NCI-H526 treated with DMSO at 0.1 percent for 48 hours (cell line): Measurements from ENCODE around the gene RXRA.

Experiments used
- DNase-seq: peaks from one replicate; lab custom pipeline; 2025; lab: John Stamatoyannopoulos, UW

The RXRA gene

DNA sequence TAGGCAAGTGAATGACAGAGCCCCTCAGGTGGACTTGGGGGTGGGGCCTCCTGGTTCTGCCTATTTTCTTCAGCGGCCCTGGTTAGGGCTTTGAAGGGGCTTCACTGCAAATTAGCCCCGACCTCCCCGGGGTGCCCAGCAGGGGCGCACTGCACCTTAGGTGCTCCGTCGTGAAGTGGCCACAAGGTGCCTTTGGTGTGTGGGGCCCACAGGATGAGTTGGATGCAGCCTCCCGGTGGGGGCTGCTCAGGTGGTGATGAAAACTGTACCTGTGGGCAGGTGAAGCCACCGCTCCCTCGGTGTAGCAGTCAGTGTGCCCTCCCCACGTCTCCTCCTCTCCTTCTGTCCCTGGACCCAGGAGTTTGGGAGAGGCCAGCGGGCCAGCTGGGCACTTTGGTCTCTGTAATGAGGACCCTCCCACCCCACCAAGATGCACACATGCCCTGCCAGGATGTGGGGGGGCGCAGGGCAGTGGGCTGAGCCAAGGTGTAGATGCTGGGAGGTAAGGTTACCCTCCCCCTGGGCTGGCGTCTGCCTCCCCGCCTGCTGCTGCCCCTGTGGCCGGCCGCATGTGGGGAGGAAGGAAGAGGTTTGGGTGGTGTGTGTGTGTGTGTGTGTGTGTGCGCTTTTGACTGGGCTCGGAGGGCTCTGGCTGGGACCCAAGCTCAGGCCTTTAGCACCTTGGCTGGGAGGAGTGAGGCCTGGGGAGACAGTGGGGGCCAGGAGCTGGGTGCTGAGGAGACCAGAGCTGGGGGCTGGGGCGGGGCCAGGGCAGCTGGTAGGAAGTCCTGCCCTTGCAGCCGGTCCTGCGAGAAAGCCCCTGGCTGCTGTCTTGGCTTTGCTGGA is 55.6 kb downstream of the RXRA start:
- no peak for DNase-seq

DNA sequence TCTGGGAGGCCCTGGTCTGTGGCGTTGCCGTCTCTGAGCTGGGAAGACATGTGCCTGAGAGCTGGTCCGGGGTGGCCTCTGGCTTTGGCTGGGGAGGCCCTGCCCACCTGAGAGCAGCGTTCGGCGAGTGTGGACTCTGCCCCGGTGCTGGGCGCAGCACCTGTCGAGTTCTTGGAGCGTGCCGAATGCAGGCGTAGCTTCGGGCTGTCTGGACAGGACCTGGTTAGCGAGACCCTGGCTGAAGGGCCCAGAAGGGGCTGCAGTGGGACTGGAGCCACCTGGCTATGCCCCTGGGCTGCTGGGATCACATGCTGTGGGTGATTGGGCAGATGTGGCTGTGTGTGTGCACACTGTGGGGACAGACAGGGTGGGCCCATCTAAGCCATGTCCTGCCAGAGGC is 56.5 kb downstream of the RXRA start:
- DNase-seq = no peak

DNA sequence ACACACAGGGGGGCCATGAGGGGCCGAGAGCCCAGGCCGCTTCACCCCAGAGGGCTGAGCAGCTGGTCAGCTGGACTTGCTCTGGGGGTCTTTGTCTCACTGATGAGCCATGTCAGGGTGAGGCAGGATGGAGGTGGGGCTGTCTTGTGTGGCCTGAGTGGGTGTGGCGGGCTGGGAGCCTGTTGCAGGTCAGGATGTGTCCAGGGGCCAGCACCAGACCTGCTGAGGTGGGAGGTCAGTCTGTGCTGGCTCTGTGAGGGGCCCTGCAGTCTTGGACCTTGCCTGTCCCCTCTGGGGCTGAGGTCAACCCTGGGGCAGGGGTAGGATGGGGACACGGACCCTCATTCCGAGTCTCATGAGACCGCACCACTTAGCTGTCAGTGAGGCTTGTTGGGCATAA is 56.9 kb downstream of the RXRA start:
- no peak for DNase-seq

DNA sequence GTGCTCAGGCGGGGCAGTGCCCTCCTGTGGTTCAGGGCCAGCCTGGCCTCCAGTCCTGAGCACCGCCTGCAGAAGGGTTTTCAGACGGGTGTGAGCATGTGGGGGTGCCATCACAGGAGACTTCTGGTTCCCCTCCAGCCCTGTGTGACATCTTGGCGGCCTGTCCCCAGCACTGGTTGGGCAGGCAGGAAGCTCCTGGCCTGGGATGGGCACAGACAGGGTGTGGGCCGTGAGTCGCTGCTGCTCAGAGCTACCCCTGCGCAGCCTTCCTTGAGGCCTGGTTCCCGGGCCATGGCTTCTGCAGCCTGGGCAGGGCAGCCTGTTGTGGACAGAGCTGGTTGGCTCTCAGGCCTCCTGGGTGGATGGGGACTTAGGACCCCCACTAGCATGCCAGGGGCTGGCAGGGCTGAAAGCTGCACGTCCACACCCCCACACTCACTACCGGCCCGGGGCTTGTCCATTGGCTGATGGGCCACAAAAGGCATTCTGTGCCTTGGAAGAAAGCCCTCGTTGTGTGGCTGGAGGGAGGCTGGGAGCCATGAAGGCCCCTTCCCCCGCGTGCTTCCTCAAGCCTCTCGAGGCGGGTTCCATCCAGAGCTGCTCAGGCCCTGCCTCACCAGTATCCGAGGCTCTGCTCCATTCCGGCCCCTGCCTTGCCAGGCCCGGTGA is 58.7 kb downstream of the RXRA start:
- no peak for DNase-seq

DNA sequence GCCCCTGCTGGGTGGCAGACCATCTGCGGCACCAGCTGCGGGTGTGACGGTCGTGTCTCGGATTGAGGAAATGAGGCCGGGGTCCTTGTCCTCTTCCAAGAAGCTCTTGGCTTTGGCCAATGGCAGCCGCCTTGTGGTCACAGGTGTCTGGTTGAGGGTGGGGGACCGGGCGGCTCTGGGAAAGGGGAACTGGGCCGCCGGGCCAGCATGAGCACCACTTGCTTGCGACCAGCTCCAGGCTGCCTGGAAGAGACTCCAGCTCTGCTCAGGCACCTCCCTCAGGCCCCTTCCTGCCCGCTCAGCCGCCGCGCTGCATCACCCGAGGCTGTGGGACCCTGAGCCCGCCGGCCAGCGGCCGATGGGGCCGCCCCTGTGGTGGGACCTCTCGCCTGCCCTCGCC is 59.7 kb downstream of the RXRA start:
- DNase-seq = no peak

DNA sequence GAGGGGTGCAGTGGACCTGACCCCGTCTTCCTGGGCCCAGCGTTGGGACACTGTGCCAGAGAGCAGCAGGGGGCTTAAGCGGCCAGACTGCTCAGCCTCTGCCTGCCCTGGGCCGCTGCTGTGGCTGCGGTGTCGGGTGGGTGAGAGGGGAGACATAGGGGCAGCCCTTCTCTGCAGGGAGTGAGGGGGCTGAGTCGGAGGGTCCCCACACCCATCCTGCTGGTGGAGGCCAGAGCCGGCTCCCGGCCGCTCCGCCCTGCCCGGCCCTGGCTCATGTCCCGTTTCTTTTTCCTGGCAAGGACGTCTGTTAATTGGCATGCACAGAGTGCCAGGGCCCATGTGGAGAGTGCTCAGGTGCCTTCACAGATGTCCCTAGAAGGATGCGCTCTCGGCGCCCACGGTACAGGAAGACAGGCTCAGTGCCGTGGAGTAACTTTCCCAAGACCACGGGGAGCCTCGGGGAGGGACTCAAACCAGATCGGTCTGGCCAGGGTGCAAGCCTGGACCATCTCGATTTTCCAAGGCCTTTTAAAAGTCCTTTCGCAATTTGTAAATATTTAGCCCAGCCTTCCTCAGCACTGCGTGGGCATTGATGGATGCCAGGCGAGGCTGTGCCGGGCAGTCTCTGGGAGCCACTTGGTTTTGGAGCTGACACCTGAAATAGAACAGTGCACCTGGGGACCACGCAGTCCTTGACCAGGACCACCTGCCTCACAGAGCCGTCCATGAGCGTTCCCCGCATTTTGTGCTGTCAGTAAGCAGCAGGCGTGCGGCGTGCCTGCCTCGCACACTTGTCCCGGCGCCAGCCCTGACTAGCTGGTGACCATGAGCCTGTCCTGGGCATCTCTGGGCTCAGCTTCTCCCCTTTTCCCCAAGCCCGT is 60.9 kb downstream of the RXRA start:
- no peak for DNase-seq

DNA sequence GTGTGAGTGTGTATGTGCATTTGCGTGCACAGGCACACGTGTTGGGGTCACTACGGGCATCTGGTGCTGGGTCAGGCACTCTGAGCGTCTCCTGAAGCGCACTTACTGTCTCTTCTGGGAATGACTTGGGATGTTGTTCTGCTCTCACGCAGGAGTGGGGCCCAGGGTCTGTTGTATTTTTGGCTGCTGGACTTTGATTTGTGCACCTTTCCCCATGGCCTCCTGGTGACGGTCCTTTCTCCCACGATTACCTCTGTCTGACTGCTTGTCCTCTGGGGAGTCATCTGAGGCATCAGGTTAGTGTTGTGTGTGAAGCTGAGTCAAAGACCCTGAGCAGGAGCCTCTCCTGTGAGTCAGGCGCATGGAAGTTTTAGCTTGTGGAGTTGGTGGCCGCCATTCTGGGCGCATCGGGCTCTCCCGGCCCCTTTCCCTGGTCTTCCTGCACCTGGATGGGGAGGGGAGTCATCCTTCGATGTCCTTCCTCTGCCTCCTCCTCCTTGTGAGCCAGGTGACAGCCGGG is 62.1 kb downstream of the RXRA start:
- DNase-seq = no peak

DNA sequence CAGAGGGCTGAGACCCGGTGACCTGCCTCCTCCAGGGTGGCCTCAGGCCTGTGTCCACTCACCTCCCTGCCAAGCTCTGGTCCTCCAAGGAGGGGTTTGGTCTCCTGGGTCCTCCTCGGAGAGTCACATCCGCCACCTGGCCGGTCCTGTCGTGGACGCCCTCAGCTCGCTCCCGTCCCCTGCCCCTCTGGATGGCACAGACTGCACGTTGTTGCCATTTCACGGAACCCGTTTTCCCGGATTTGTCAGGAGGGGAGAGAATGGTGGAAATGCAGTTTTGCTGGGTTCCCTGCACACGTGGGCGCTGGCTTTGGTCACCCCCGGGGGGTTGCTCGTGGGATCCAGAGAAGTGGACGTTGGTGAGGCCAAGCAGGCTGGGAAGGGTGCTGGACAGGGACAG is 62.7 kb downstream of the RXRA start:
- DNase-seq = no peak

DNA sequence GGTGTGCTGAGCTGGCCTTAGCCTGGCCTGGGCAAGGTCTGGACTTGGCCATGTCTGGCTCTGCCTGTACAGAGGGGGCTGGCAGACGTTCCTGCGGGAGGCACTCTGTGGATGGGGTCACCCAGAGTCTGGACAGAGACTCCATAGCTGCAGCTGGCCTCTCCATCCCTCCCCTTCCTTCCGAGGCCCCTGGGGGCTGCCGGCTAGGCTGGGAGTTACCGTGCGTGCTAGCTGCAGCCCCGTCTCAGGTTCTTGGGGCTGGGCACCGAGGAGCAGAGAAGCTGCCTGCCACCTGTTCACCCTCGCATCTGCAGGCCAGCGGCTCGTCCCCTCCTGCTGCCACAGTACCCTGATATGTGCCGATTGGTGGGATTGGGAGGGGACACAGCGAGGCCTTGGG is 63.4 kb downstream of the RXRA start:
- no peak for DNase-seq

DNA sequence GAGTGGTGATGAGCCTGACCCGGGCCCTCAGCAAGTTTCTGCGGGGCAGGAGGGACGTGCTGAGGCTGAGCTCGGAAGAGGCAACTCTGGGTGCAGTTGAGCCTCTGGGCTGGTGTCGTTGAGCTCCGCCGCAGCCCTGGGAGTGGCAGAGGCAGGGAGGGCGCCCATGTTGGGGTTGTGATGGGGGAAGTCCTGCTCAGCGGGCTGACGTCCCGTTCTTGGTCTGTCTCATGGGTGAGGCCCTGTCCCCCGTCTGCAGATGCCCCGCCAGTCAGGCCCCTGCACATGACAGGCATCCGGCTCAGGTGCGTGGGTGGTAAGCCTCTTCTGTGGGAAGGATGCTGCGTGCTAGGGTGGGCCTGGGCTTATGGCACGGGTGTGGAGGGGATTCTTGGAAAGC is 64.3 kb downstream of the RXRA start:
- DNase-seq = no peak

DNA sequence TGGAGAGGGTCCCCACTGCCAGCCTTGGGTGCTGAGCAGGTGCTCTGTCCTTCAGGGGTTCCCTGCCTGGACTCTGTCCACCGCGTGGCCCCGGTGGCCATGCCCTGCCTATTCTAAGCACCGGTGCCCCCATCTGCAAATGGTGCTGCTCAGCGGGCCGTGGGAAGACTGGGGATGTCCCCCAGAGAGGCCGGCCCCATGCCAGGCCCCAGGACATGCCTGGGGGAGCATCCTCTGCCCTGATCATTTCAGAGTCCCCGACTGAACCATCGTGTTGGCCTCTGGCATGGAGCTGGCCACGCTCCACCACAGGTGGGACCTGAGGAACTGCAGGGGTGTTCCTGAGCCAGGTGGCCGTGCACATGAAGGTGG is 64.7 kb downstream of the RXRA start:
- DNase-seq = no peak

DNA sequence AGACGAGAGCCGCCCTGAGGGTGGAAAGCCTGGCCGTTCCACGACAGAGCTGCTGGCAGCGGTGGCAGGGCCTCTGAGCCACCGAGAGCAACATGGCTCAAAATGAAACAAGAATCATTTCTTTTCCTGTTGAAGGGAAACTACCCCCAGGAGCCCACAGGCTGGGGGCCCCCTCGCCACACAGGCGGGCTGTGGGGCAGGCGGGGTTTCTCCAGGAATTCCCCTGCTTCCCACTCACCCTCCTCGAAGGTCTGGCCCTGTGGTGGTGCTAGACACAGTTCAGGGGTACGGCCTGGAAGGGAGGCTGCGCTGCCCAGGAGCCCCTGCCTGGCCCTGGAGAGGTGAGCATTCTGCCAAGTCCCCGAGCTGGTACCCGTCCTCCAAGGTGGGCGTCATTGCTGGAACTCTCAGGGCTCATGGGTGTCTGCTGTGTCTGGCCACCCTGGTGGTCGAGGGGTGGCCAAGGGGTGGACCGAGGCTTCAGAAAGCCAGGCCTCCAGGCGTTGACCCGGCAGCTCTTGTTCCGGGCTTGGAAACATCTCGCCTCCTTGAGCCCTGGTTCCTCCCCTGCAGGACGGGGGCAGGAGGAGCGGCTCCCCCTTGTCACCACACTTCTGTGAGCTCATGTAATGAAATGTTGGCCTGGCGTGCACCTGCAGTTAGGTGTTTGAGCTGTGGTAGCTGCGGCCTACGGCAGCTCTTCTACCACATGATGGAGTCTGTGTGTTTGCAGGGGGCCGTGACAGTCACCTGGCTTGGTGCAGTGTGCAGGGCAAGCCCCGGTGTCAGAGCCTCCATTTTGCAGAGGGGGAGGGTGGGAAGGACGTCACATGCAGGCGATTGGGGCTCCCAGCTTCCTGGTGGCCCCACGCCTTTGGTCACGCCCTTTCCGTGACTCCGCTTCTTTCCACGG is 65.3 kb downstream of the RXRA start:
- DNase-seq = no peak

DNA sequence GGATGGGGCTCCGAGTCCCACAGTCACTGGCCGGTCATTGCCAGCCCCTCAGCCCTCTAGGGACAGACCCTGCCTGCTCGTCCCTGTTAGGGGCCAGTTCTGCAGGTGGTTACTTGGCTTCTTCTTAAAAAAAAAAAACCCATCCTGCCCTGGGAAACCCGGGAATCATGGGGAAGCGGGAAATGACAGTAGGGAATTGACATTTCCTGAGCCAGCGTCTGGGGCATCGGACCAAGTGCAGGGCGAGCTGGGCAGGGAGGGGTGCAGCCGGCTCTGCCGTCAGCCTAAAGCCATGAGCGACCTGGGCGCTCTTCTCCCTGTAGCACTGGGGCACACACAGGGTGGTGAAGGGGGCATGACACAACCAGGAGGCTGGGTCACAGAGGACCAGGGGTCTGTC is 66.6 kb downstream of the RXRA start:
- no peak for DNase-seq

DNA sequence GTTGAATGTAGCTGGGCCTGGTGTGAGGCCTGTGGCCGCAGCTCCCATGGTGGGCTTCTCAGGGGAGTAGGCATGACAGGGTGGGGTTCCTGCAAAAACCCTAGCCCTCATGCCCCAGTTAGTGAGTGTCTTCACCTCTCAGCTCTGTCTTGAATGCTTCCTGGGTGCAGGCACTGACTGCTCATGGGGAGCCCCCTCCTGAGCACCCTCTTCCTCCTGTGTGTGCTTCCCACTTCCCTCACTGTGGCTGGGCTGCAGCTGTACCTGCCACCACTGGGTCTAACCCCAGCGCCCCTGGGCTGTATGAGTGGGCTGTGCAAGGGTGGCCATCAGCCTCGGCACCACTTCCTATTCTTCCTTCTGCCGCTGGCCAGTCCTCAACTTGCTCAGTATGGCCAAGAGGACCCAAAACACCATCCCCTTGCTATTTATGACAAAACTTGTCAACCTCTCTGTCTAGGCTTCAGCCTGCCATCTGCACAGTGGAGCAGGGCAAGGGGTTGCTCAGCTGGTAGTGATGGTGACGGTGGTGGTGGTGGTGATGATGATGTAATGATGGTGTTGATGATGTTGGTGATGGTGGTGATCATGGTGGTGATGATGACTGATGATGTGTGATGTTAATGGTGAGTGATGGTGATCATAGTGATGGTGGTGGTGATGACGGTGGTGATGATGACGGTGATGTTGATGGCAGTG is 67.5 kb downstream of the RXRA start:
- no peak for DNase-seq

DNA sequence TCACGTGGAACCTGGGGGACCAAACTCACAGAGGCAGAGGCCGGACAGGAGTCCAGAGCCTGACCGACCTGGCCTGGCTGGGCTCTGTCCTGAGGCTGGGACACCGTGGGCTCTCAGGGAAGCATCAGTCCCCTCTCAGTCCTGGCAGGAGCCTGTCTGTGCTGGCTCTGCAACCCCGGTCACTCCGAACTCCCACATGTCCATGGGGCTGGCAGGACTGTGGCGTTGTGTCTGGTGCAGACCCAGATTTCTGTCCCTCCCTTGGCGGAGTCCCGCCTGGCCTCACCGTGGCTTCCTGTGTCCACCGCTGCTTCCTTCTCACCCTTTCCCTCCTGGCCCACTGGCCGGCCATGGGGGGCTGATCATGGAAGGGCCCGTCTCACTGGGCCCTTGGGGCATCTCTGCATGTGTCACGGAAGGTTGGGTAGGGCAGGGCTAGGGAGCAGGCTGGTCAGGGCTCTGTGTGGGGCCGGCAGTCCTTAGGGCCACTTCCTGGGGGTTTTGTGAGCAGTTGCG is 68.8 kb downstream of the RXRA start:
- no peak for DNase-seq

DNA sequence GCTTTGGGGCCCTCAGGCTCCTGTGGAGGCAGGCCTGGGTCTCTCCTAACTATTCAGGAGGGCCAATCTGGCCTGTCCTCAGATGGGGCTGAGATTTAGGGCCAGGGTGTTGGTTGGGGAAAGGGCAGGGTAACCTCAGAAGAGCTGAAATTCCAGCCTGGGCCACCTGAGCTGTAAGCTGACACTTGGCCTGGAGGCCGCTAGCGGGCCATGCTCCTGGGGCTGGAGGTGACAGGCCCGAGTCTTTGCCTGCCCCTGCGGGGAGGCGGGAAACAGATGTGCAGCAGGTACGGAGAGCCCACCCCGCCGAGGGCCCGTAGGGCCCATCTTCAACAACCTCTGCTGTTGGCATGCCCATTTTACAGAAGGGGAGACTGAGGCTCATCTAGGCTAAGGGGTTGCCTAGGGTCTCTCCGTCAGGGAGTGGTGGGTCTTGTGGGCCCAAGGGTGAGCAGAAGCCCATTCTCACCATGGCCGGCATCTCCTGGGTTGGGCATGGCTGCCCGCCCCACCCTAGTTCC is 69.5 kb downstream of the RXRA start:
- no peak for DNase-seq

DNA sequence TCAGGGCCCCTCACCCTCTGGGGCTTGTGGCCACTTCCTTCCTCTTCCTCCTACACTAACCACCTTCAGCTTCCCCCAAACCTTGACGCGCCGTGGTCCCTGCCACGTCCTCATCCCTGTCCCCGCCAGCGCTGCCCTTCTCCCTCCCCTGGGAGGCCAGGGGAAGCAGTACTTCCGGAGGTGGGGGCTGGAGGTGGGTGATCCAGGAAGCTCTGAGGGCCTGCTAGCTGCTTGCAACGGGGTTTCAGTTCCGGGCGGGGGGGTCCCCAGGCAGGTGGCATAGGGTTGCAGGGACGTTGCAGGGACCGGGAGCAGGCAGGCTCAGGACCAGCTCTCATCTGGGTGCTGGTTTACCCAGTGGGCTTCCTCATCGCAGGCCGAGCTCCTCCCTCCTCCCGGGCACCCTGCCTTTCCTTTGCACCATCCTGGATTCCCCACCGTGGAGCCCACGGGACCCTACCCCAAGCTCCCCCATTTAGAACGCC is 70.0 kb downstream of the RXRA start:
- DNase-seq = no peak

DNA sequence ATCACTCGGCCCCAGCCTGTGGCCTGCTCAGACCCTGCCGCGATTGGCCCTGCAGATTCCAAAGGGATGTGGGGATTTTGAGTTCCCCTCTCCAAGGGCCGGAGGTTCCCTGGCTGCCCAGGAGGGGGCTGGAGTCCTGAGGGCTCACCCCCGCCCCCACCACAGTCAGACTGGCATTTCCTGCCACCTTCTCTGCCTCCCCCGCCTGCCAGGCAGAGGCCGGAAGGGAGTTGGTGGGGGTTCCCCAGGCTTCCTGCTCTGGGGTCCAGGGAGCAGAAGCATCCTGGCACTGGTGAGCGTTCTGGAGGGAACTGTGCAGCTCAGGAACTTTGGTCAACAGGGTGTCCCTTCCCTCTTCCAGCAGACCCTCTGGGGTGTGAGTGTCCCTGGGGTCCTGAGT is 70.6 kb downstream of the RXRA start:
- DNase-seq = no peak

DNA sequence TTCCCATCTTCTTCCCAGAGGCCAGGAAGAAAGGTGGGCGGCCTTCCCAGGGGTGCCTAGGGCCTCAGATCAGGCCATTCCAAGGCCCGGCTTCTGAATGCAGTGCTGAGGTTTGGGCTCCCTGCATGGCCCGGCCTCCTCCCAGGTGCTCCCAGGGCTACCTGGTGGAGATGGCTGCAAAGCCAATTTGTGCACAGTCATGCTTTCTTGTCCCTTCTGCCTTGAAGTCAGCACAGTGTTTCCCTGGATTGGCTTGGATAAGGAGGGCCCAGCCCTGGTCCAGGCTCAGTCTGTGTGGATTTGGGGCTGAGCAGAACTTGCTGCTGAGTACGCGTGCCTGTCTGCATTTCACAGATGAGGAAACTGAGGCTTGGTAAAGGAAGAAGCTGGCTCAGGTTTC is 72.5 kb downstream of the RXRA start:
- no peak for DNase-seq

DNA sequence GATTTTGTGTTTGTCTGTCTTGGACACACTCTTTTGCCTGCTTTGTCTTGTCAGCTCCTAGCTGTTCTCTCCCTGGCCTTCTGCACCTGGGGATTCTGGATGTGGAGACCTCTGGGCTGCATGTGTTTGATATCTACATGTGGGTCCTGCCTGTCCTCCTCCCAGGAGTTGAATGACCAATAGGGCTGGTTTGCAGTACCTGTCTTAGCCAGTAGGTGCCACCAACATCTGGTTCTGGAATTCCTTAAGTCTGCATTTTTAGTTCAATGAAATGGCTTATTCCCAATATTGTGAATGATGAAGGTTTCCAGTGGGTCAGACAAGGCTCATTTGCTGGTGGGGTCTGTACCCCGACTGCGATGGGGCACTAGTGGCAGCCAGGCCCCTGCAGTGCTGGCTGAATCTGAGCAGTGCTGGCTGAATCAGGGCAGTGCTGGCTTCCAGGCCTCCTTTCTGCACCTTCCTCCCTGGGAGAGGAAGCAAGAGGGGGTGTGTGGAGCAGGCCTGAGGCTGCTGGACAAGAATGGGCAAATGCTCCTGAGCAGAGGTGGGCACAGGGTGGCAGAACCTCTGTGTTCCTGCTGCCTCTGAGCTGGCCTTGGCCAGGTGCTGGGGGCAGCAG is 73.3 kb downstream of the RXRA start:
- no peak for DNase-seq
